Natural killer cell treated with Interleukin-12 subunit alpha and Interleukin-12 subunit beta and Interleukin-15 and Interleukin-18, amount 100 ng/mL, for 72 hours (primary cell): Measurements from ENCODE around the gene RALY. TPM values are rescaled to one million over a fixed set of nuclear protein-coding genes. Genes with fewer than 3 reads are reported as not detected.

Experiments
- ATAC-seq, 2 donors: fragments of 150-1000 bp; cut with Tn5 transposase in 1 of 2; sonication (Bioruptor Pico), chemical (Tn5 transposase) in 1 of 2; 2 replicates each; pipeline ENCODE4 v1.10.0; 2021
- DNase-seq: peaks from one replicate; pipeline ENCODE4 v3.0.0; 2022; ENCODE audit warnings: low spot score
- H3K27ac Mint-ChIP-seq, 2 donors: 1 replicate in 1 of 2; 2 replicates in 1 of 2; pipeline ENCODE4 v1.8.0; 2022; ENCODE audit warnings: mixed read lengths in 2 of 2, mild to moderate bottlenecking in 1 of 2, moderate library complexity in 1 of 2
- H3K27me3 Mint-ChIP-seq, 2 donors: 1 replicate in 1 of 2; 2 replicates in 1 of 2; pipeline ENCODE4 v1.8.0; 2022; ENCODE audit warnings: mixed read lengths in 2 of 2
- H3K36me3 Mint-ChIP-seq: one replicate; pipeline ENCODE4 v1.8.0; 2022; ENCODE audit warnings: mixed read lengths
- H3K4me1 Mint-ChIP-seq, 2 donors: 1 replicate in 1 of 2; 2 replicates in 1 of 2; pipeline ENCODE4 v1.8.0; 2022; ENCODE audit warnings: low read depth in 2 of 2, mixed read lengths in 2 of 2, mild to moderate bottlenecking in 1 of 2
- H3K4me3 Mint-ChIP-seq: one replicate; pipeline ENCODE4 v1.8.0; 2022; ENCODE audit warnings: mixed read lengths
- H3K9me3 Mint-ChIP-seq: 2 replicates; pipeline ENCODE4 v1.8.0; 2022; ENCODE audit warnings: mixed read lengths
- total RNA-seq, 2 donors: library from RNA; stranded (reverse); gene quantifications; one replicate each; pipeline ENCODE4 v1.2.3, GENCODE V29; 2022

Gene RALY
- total RNA-seq, 2 donors from 2014 or later, result 158 to 162 TPM

DNA sequence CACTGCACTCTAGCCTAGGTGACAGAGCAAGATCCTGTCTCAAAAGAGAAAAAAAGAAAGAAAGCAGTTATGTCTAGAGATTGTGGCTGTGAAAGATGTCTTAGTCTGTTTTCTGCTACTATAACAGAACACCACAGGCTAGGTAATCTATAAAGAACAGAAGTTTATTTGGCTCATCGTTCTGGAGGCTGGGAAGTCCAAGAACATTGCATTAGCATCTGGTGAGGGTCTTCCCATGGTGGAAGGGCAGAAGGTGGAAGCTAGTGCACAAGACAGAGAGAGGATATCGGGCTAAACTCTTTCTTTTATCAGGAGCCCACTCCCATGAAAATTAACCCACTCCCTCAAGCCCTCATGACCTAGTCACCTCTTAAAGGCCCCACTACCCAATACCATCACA is 16.2 kb upstream of the RALY start:
- ATAC-seq (no peak), DNase-seq (no peak)
- Mint-ChIP-seq H3K9me3 (no peaks in the 10 kb centered on the region), H3K36me3 (no peaks in the 10 kb centered on the region), H3K27me3 (peaks cover 15% of the 10 kb centered on the region in 2 donors), H3K4me1 (no peaks in the 10 kb centered on the region), H3K27ac (no peak overlapping the region), H3K4me3 (no peak overlapping the region)

DNA sequence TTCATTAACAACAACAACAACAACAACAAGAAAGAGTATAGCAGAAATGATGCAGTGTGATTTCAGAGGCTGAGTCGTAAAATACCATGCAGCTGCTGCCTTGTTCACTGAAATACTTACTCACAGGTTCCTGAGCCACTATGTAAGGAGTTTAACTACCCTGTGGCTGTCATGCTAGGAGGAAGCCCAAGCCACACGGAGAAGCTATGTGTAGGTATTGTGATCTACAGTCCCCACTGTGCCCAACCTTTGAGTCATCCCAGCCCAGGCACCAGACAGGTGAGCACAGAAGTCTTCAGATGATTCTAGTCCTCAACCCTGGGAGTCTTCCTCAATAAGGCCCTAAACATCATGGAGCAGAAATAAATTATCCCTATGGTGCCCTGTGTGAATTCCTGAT is 14.6 kb upstream of the RALY start:
- Mint-ChIP-seq H3K36me3 (no peaks in the 10 kb centered on the region), H3K4me1 (no peaks in the 10 kb centered on the region), H3K27me3 (peaks cover 15% of the 10 kb centered on the region in 2 donors), H3K27ac (no peak overlapping the region), H3K9me3 (no peaks in the 10 kb centered on the region), H3K4me3 (no peak overlapping the region)
- DNase-seq (no peak), ATAC-seq (no peak)

DNA sequence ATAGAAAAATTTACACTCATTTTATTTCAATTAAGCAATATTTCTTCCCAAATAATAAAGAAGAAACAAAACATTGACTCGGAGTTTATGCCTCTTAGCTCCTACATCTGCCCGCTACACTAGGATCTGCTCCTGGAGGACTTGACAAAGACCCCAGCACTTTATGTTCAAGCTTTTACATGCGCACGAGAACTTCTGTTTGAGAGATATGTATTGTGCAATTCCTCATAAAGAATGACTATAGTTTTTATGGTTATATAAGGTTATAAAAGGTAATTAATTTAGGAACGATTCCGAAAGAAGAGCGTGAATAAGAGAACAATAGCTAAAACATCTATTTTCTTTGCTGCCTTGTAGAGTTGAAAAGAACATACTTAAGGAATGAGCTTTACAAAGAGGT is 12.4 kb upstream of the RALY start:
- Mint-ChIP-seq H3K27me3 (peaks cover 15% of the 10 kb centered on the region in 2 donors), H3K36me3 (no peaks in the 10 kb centered on the region), H3K4me1 (no peaks in the 10 kb centered on the region), H3K27ac (no peak overlapping the region), H3K9me3 (no peaks in the 10 kb centered on the region), H3K4me3 (no peak overlapping the region)
- no peak for ATAC-seq
- no peak for DNase-seq

DNA sequence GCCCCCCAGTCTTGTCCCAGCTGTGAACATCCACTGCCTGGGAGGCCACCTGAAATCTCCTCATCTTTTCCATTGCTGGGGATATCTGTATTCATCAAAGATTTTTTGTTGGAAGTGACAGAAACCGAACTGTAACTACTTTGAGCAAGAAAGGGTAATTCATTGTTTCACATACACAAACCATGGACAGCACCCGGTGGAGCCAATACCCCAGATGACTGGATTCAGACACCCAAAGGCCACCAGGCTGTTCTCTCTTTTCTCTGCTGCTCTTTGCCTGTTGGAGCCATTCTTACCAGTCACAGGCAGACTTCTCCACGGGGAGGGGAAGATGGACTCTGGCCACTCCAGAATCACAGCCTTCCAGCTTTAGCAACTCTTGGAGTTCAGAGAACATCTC is 11.7 kb upstream of the RALY start:
- Mint-ChIP-seq H3K27me3 (peaks cover 11 to 15% of the 10 kb centered on the region in 2 donors), H3K27ac (no peak overlapping the region), H3K4me1 (no peaks in the 10 kb centered on the region), H3K36me3 (no peaks in the 10 kb centered on the region), H3K9me3 (no peaks in the 10 kb centered on the region), H3K4me3 (no peak overlapping the region)
- ATAC-seq, result no peak
- no peak for DNase-seq

DNA sequence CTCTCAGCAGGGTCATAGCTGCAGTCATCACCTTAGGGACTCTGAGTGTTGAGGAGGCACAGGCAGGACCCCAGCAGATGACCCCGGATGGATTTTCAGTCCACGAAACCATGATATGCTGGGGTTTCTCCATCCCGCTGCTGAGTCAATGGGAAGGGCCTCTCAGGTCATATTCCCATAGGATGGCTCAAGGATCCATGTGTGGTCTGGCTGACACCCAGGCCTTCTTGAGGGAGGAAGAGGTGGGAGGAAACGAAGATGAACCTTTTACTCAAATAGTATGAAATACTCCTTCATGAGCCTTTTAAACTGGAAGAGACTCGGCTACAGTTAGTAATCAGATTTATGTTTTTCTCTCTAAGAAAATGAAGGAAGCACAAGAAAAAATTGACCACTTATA is 10.3 kb upstream of the RALY start:
- H3K4me1 Mint-ChIP-seq, result no peaks in the 10 kb centered on the region
- H3K27ac Mint-ChIP-seq, result no peak overlapping the region
- DNase-seq, result no peak
- H3K9me3 Mint-ChIP-seq, result no peaks in the 10 kb centered on the region
- no peak overlapping the region for H3K4me3 Mint-ChIP-seq
- no peak for ATAC-seq
- peaks cover 11 to 15% of the 10 kb centered on the region in 2 donors for H3K27me3 Mint-ChIP-seq
- H3K36me3 Mint-ChIP-seq, result no peaks in the 10 kb centered on the region

DNA sequence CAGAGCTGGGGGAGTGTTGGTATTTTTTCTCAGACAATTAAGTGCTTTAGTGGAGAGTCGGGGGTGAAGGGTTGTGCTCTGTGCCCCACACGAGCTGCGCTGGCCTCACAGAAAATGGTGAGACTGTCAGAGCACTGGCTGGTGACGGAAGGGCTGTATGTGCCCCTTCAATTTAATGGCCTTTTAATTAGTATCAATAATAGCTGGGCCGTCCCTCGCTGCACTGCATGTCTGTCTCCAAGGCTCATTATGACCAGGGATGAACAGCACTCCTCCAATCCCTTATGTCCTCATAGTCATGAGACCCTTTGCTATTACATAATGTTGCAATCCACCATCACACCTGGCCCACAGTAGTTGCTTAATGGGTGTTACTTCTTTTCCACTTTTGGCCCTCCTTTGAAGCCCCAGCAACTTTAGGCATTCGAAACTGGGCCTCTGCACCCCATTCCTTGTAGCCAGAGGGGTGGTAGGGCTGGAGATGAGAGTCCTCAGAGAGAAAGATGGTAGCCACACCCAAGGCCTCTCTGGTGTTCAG is 9.5 kb upstream of the RALY start:
- H3K27me3 Mint-ChIP-seq, result peaks cover 6 to 7% of the 10 kb centered on the region in 2 donors
- no peaks in the 10 kb centered on the region for H3K9me3 Mint-ChIP-seq
- H3K27ac Mint-ChIP-seq, result no peak overlapping the region
- DNase-seq (no peak), ATAC-seq (no peak)
- H3K36me3 Mint-ChIP-seq, result no peaks in the 10 kb centered on the region
- H3K4me3 Mint-ChIP-seq, result no peak overlapping the region
- H3K4me1 Mint-ChIP-seq, result no peaks in the 10 kb centered on the region

DNA sequence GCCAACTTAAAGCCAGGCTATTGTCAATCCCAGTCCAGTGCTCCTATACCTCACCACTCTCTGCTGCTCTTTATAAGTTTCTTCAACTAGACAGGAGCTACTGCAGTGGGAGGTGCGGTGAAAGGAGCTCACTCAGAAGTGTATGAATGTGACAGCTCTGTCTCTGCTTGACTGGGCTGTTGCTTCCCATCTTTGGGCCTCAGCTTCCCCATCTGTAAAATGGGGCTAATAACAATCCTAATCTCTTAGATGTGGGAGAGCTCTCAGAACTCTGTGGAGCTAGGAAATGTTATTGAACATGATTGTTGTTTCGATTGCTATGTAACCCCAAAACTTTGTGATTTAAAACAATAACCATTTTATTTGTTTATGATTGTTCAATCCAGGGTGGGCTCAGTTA is 8.4 kb upstream of the RALY start:
- H3K27ac Mint-ChIP-seq, result no peak overlapping the region
- no peak overlapping the region for H3K4me3 Mint-ChIP-seq
- peaks cover 6 to 7% of the 10 kb centered on the region in 2 donors for H3K27me3 Mint-ChIP-seq
- H3K9me3 Mint-ChIP-seq, result no peaks in the 10 kb centered on the region
- ATAC-seq (no peak), DNase-seq (no peak)
- H3K4me1 Mint-ChIP-seq, result peaks cover 0 to 3% of the 10 kb centered on the region in 2 donors
- no peaks in the 10 kb centered on the region for H3K36me3 Mint-ChIP-seq

DNA sequence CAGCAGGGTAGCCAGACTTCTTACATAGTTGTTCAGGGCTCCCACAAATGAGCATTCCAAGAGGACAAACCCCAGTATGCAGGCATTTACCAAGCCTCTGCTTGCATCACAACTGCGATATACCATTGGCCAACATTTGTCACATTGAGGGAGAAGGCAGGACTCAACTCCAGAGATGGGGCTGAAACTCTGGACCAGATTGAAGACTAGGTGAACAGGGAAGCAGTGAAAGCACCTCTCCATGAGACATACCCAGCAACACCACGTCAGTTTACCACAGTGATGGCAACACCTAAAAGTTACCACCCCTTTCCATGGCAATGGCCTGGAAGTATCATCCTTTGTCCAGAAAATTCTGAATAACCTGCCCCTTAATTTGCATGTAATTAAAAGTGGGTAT is 7.9 kb upstream of the RALY start:
- Mint-ChIP-seq H3K4me3 (no peak overlapping the region), H3K4me1 (peaks cover 0 to 3% of the 10 kb centered on the region in 2 donors), H3K9me3 (no peaks in the 10 kb centered on the region), H3K27ac (no peak overlapping the region), H3K27me3 (peaks cover 6 to 7% of the 10 kb centered on the region in 2 donors), H3K36me3 (no peaks in the 10 kb centered on the region)
- DNase-seq, result no peak
- no peak for ATAC-seq

DNA sequence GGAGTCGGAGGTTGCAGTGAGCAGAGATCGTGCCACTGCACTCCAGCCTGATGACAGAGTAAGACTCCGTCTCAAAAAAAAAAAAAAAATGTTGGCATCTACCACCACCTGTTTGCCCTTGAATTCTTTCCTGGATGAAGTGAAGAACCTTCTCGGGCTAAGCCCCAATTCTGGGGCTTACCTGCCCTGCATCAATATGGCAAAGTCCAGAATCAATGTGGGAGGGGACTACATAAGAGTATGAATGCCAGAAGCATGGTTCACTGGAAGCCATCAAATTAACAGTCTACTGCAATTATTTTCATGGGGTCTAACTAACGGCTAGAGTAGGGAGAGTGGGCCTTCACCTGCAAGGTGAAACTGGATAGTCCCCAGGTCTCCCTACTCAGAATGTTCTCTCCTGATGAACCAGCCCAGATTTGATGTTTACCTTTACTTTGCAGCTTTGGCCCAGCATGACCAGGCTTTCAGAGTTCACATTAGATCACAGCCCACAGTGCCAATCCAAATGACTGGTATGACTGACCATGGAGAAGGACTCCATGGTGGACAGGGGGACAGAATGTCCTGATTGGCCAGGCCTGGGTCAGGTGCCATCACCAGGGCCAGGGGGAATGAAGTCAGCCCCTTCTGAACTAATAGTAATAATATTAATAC is 7.0 kb upstream of the RALY start:
- Mint-ChIP-seq H3K27ac (no peak overlapping the region), H3K36me3 (no peaks in the 10 kb centered on the region), H3K4me1 (peaks cover 3 to 6% of the 10 kb centered on the region in 2 donors), H3K4me3 (no peak overlapping the region), H3K27me3 (peaks cover 1 to 2% of the 10 kb centered on the region in 2 donors), H3K9me3 (no peaks in the 10 kb centered on the region)
- ATAC-seq, result no peak
- DNase-seq, result no peak

DNA sequence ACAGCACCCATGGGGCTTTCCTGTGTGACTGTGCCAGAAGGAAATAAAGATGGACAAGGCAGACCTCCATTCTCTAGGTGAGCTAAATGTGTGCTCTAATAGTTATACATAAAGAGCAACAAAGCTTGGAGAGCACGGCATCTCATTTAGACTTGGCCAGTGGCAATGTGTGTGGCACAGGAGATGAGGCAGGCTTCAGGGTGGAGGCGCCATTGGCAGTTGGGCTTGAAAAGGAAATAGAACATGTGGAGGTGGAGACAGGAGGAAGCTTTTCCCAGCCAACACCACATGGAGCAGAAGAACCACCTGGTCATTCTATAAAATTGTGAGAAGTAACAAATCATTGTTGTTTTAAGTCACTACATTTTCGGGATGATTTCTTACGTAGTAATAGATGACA is 3.6 kb upstream of the RALY start:
- Mint-ChIP-seq H3K27ac (no peak overlapping the region), H3K4me3 (no peak overlapping the region), H3K36me3 (no peaks in the 10 kb centered on the region), H3K9me3 (no peaks in the 10 kb centered on the region), H3K4me1 (peaks cover 20 to 21% of the 10 kb centered on the region in 2 donors), H3K27me3 (no peaks in the 10 kb centered on the region)
- ATAC-seq, result no peak
- DNase-seq, result no peak

DNA sequence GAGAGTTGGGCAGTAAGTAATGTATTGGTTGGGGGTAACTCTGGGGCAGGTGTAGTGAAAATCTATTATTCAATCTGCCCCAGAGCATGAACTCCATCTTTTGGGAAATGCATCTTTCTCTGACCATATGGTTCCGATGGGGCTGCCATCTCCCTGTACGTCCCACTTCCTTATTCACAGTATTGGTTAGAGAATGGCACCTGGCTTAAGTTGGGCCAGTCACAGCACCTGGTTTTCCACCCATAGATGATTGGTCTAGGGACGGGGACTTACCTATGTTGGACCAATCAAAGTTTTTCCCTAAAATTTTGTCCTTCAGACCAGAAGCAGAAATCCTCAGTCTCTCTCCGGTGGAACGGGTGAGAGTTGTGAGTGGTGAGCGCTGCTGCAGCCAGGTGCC is 2.2 kb upstream of the RALY start:
- H3K4me1 Mint-ChIP-seq, result peaks cover 32 to 33% of the 10 kb centered on the region in 2 donors
- no peaks in the 10 kb centered on the region for H3K9me3 Mint-ChIP-seq
- H3K27ac Mint-ChIP-seq, result peak overlapping the region in 1 of 2 donors; percentile 96
- no peak for DNase-seq
- no peak for ATAC-seq
- H3K36me3 Mint-ChIP-seq, result no peaks in the 10 kb centered on the region
- no peaks in the 10 kb centered on the region for H3K27me3 Mint-ChIP-seq
- peak overlapping the region; percentile 88 for H3K4me3 Mint-ChIP-seq

DNA sequence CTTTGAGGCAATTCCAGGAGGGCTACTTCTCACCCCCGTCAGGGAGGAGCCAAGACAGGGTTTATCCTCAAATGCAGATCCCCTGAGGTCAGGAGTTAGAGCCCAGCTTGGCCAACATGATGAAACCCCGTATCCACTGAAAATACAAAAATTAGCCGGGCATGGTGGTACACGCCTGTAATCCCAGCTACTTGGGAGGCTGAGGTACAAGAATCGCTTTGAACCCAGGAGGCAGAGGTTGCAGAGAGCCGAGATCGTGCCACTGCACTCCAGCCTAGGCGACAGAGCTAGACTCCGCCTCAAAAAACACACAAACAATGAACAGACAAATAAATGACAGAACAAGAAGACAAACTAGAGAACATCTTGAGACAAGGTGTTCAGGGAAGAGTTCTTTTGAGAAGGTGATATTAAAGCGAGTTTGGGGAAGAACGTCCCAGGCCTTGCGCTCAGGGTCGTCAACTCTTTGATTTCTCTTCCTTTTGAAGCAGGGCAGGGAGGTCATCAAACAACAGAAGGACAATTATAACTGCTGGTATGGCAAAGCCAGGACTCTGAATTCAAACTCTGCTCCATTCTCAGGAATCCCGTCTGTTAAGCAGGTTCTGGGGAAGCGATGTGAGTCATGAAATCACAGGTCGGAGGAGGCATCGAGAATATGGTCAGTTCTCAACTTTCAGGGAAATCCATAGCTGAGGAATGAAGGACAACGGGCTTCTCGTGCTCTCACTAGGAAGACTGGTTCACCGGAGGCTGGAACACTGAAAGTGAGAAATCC is 1.4 kb upstream of the RALY start:
- H3K4me1 Mint-ChIP-seq, result peaks cover 38 to 39% of the 10 kb centered on the region in 2 donors
- H3K36me3 Mint-ChIP-seq, result no peaks in the 10 kb centered on the region
- no peaks in the 10 kb centered on the region for H3K27me3 Mint-ChIP-seq
- ATAC-seq (no peak), DNase-seq (no peak)
- H3K4me3 Mint-ChIP-seq, result peak overlapping the region; percentile 88
- H3K27ac Mint-ChIP-seq, result peak overlapping the region; percentile 92 to 96
- H3K9me3 Mint-ChIP-seq, result no peaks in the 10 kb centered on the region

DNA sequence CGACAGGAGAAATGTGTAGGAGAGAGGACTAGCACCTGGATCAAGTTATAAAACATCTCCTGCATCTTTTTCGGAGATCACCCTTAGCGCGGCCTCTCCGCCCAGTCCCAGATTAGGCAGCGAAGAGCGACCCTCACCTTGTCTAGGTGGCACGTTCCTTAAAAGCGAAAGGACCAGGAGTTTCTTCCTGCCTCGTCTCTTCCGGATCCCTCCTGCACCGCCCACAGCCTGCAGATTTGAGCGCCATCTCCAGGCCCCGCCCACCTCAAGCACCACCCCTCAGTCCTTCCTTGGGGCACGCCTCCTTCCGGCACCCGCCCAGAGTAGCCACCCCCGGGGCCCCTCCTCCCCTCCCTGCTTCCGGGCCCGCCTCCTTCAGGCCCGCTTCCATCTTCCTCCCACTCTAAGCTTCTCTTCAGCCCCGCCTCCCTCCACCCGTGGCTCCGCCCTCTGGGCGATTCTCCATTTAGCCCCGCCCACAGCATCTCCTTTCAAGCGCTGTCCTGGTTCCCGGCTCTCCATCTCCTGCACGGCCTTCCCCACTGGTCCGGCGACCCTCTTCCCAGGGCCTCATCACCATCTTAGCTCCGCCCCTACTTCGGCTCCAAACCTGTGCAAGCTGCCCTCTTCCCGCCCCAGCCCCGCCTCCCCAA is 662 bp upstream of the RALY start:
- Mint-ChIP-seq H3K36me3 (no peaks in the 10 kb centered on the region), H3K27ac (peak overlapping the region; percentile 92 to 96), H3K27me3 (no peaks in the 10 kb centered on the region), H3K4me3 (peak overlapping the region; percentile 88), H3K4me1 (peaks cover 45 to 47% of the 10 kb centered on the region in 2 donors), H3K9me3 (no peaks in the 10 kb centered on the region)
- ATAC-seq (peak; percentile 93 to 94), DNase-seq (peak; percentile 99)
